ENCODE measurements around the gene ANKRD12.

DNA sequence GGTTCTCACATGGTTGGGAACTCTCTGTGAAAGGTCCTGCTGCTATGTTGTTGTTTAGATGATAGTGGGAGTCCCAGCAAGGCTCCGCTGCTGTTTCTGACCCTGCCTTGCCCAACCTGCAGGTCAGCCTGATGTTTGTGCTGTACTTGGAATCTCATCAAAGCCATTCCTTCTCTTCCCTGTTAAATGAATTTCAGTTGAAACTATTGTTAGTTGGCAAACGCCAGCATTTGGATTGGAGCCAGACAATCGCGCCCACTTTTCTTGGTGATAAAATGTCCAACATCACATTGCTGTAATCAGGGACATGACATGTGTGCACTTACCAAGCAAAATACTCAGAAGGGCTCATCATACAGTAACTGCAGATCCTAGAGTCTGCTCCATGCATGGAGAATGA is 185.2 kb downstream of the ANKRD12 start:
- TF ChIP-seq CTCF (IDR thresholded peaks at IDR 0.05 in 2 of 3, conservative IDR thresholded peaks at IDR 0.05 in 1 of 3; ENCODE audit: borderline replicate concordance in 1 of 3, insufficient read depth in 1 of 3, low read depth in 2 of 3, low read length in 2 of 3) (no peak), ZFX (IDR thresholded peaks at IDR 0.05) (no peak), EZH2phosphoT487 (IDR thresholded peaks at IDR 0.05; ENCODE audit: borderline replicate concordance) (no peak), POLR2A (IDR thresholded peaks at IDR 0.05; ENCODE audit: borderline replicate concordance, extremely low read depth, insufficient read depth, insufficient read length) (no peak), CEBPB (IDR thresholded peaks at IDR 0.05; ENCODE audit: low read depth) (no peak), EZH2 (IDR thresholded peaks at IDR 0.05) (no peak)
- TF ChIP-seq, protein P1, sequence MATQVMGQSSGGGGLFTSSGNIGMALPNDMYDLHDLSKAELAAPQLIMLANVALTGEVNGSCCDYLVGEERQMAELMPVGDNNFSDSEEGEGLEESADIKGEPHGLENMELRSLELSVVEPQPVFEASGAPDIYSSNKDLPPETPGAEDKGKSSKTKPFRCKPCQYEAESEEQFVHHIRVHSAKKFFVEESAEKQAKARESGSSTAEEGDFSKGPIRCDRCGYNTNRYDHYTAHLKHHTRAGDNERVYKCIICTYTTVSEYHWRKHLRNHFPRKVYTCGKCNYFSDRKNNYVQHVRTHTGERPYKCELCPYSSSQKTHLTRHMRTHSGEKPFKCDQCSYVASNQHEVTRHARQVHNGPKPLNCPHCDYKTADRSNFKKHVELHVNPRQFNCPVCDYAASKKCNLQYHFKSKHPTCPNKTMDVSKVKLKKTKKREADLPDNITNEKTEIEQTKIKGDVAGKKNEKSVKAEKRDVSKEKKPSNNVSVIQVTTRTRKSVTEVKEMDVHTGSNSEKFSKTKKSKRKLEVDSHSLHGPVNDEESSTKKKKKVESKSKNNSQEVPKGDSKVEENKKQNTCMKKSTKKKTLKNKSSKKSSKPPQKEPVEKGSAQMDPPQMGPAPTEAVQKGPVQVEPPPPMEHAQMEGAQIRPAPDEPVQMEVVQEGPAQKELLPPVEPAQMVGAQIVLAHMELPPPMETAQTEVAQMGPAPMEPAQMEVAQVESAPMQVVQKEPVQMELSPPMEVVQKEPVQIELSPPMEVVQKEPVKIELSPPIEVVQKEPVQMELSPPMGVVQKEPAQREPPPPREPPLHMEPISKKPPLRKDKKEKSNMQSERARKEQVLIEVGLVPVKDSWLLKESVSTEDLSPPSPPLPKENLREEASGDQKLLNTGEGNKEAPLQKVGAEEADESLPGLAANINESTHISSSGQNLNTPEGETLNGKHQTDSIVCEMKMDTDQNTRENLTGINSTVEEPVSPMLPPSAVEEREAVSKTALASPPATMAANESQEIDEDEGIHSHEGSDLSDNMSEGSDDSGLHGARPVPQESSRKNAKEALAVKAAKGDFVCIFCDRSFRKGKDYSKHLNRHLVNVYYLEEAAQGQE (IDR thresholded peaks at IDR 0.05; ENCODE audit: low read depth), result no peak
